Measurements from ENCODE around the gene LRP6.

DNA sequence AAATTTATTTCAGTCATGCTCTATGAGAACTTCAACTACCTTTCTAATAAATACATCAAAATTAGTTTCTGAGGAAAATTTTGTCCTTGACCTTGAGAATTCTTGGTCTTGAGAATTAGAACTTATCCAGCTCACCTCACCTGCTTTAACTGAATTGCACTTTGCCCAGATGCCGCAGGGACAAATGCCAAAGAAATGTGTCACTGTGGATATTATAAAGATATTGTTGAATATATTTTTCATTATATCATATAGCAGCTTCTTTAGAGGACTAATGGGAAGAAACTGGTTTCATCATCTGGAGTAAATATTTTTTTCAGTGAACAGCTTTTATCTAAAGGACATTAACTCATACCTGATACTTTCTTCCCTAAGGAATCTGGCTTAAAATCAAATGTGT lies 54.1 kb downstream of the LRP6 start:
- no peak for TF ChIP-seq POLR2A (IDR thresholded peaks at IDR 0.05)
- TF ChIP-seq, protein P1, sequence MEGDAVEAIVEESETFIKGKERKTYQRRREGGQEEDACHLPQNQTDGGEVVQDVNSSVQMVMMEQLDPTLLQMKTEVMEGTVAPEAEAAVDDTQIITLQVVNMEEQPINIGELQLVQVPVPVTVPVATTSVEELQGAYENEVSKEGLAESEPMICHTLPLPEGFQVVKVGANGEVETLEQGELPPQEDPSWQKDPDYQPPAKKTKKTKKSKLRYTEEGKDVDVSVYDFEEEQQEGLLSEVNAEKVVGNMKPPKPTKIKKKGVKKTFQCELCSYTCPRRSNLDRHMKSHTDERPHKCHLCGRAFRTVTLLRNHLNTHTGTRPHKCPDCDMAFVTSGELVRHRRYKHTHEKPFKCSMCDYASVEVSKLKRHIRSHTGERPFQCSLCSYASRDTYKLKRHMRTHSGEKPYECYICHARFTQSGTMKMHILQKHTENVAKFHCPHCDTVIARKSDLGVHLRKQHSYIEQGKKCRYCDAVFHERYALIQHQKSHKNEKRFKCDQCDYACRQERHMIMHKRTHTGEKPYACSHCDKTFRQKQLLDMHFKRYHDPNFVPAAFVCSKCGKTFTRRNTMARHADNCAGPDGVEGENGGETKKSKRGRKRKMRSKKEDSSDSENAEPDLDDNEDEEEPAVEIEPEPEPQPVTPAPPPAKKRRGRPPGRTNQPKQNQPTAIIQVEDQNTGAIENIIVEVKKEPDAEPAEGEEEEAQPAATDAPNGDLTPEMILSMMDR (IDR thresholded peaks at IDR 0.05), result no peak

All from adrenal gland (tissue), 5 donors.